ENCODE results near the gene MUC4.

DNA sequence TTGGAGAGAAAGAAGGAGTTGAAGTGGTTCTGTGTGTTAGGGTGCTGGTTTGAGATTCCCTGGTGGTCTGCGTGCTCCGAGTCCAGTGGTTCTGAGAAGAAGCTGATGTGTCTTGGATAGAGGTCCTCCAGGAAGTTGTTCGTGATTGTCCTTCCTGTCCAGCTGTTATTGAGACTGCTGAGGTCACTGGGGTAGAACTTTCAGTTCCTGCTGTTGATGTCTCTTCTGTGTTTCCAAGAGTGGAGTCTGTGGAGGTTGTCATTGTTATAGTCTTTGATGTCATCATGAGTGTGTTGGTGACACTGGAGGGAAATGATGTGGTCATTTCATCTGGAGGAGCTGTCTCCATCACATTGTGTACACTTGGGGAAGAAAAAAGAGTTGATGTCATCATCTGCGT lies 20.8 kb downstream of the MUC4 start:
- TF ChIP-seq, protein P1, sequence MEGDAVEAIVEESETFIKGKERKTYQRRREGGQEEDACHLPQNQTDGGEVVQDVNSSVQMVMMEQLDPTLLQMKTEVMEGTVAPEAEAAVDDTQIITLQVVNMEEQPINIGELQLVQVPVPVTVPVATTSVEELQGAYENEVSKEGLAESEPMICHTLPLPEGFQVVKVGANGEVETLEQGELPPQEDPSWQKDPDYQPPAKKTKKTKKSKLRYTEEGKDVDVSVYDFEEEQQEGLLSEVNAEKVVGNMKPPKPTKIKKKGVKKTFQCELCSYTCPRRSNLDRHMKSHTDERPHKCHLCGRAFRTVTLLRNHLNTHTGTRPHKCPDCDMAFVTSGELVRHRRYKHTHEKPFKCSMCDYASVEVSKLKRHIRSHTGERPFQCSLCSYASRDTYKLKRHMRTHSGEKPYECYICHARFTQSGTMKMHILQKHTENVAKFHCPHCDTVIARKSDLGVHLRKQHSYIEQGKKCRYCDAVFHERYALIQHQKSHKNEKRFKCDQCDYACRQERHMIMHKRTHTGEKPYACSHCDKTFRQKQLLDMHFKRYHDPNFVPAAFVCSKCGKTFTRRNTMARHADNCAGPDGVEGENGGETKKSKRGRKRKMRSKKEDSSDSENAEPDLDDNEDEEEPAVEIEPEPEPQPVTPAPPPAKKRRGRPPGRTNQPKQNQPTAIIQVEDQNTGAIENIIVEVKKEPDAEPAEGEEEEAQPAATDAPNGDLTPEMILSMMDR (conservative IDR thresholded peaks at IDR 0.05; ENCODE audit: low read depth, low read length), result no peak
- no peak for TF ChIP-seq EZH2 (IDR thresholded peaks at IDR 0.05; ENCODE audit: low read length, unreplicated experiment)
